K562 (cell line): ENCODE data around the gene KIF5C. TPM values are rescaled to one million over a fixed set of nuclear protein-coding genes. Genes with fewer than 3 reads are reported as not detected.

Source experiments
- ATAC-seq: fragments of 200-7000 bp; cut with Tn5 transposase; 3 replicates; pipeline ENCODE4 v1.9.1; 2020; ENCODE audit warnings: moderate library complexity
- BruUV-seq: library from RNA; stranded (reverse); fragments of 400-500 nt; replicated peaks from 2 replicates; lab custom pipeline; 2021; lab: Mats Ljungman, UMichigan
- CTCF ChIA-PET: fragments of 300-600 bp; formaldehyde crosslinking; extraction: SDS; loops from one replicate; lab custom pipeline; 2021; ENCODE audit warnings: low intra/inter-chr PET ratio; lab: Yijun Ruan, JAX
- POLR2A ChIA-PET: fragments of 300-600, 350-650 bp; sonication (Branson Sonifier 250); formaldehyde crosslinking; extraction: SDS; loops from one replicate; lab custom pipeline; 2021; ENCODE audit warnings: antibody characterized with exemption, inconsistent platforms; lab: Yijun Ruan, JAX
- DNase-seq, 4 experiments: peaks; one replicate each; pipeline versions ENCODE4 v3.0.0 to v3.0.0-alpha.2; 2011 to 2018; ENCODE audit warnings: low spot score in 3 of 4, mixed read lengths in 3 of 4; ENCODE audit errors: extremely low read depth in 1 of 4
- FAIRE-seq: peaks from 2 replicates; lab custom pipeline; 2011; peaks lifted over from hg19 to GRCh38; lab: Jason Lieb, UNC
- H2AFZ ChIP-seq: 2 replicates; pipeline ENCODE4 v1.6.0; 2011; ENCODE audit warnings: low read depth, low read length, control low read depth, inconsistent platforms
- H3K27ac ChIP-seq: fragments of 200-600 bp; 3 replicates; pipeline ENCODE4 v1.8.0; 2011; ENCODE audit warnings: low read depth, mild to moderate bottlenecking, control low read depth, inconsistent platforms, low read length, moderate library complexity, mixed read lengths; ENCODE audit errors: extremely low read depth
- H3K27me3 ChIP-seq, 2 experiments: fragments of 300-600 bp in 1 of 2; 2 replicates in 1 of 2; 3 replicates in 1 of 2; pipeline versions ENCODE4 v1.6.0 to v1.8.0; 2011; ENCODE audit warnings: inconsistent platforms in 2 of 2, low read length in 2 of 2, mild to moderate bottlenecking in 1 of 2, mixed read lengths in 1 of 2, moderate library complexity in 1 of 2; ENCODE audit not compliant: control insufficient read depth in 2 of 2, insufficient read depth in 2 of 2
- H3K36me3 ChIP-seq: fragments of 300-600 bp; 3 replicates; pipeline ENCODE4 v1.8.0; 2011; ENCODE audit warnings: mild to moderate bottlenecking, low read length, inconsistent platforms; ENCODE audit not compliant: control insufficient read depth, insufficient read depth
- H3K4me1 ChIP-seq, 2 experiments: fragments of 200-600 bp in 1 of 2; replicated peaks in 1 of 2; 2 replicates in 1 of 2; 3 replicates in 1 of 2; pipeline versions ENCODE4 v1.5.1 to v1.8.0; 2011; ENCODE audit warnings: inconsistent platforms in 2 of 2, low read length in 2 of 2, mild to moderate bottlenecking in 1 of 2, mixed read lengths in 1 of 2, moderate library complexity in 1 of 2; ENCODE audit not compliant: control insufficient read depth in 2 of 2, insufficient read depth in 2 of 2
- H3K4me2 ChIP-seq: 2 replicates; pipeline ENCODE4 v1.6.1; 2011; ENCODE audit warnings: low read length, control low read depth, inconsistent platforms, mixed read lengths; ENCODE audit not compliant: insufficient read depth
- H3K4me3 ChIP-seq: fragments of 200-600 bp; sonication (generic), shearing (Covaris generic); 2 replicates; pipeline ENCODE4 v1.5.1; 2016; ENCODE audit warnings: control low read depth, inconsistent platforms
- H3K79me2 ChIP-seq: fragments of 200-600 bp; 3 replicates; pipeline ENCODE4 v1.8.0; 2011; ENCODE audit warnings: low read length, inconsistent platforms; ENCODE audit not compliant: control insufficient read depth, insufficient read depth
- H3K9ac ChIP-seq, 2 experiments: 2 replicates each; pipeline versions ENCODE4 v1.6.0 to v1.6.1; 2011; ENCODE audit warnings: low read depth in 2 of 2, low read length in 2 of 2, control low read depth in 1 of 2, inconsistent platforms in 1 of 2, mild to moderate bottlenecking in 1 of 2, mixed read lengths in 1 of 2; ENCODE audit not compliant: insufficient read depth in 1 of 2
- H3K9me1 ChIP-seq: one replicate; pipeline ENCODE4 v1.6.0; 2011; ENCODE audit warnings: inconsistent platforms, mild to moderate bottlenecking, low read length, moderate library complexity; ENCODE audit not compliant: control insufficient read depth, insufficient read depth
- H3K9me3 ChIP-seq: replicated peaks from 2 replicates; pipeline ENCODE4 v1.5.1; 2011; ENCODE audit warnings: low read depth, low read length, inconsistent platforms; ENCODE audit not compliant: control insufficient read depth, insufficient read depth
- H4K20me1 ChIP-seq: replicated peaks from 2 replicates; pipeline ENCODE4 v1.6.1; 2011; ENCODE audit warnings: low read length, inconsistent platforms, mixed read lengths; ENCODE audit not compliant: control insufficient read depth, insufficient read depth
- ETV5 ChIP-seq: sonication (generic); formaldehyde crosslinking; IDR thresholded peaks from 2 replicates; pipeline ENCODE4 v1.4.0; 2020; ENCODE audit warnings: low read depth, mild to moderate bottlenecking, missing genetic modification reagents
- FOXK2 ChIP-seq, 2 experiments: fragments of 450-650 bp; IDR thresholded peaks in 1 of 2; conservative IDR thresholded peaks in 1 of 2; 2 replicates each; pipeline ENCODE4 v1.6.1; 2016; ENCODE audit warnings: low read depth in 2 of 2, mild to moderate bottlenecking in 1 of 2
- HLTF ChIP-seq: fragments of 450-650 bp; IDR thresholded peaks from 2 replicates; pipeline ENCODE4 v1.6.1; 2016
- MCM5 ChIP-seq: fragments of 450-650 bp; IDR thresholded peaks from 2 replicates; pipeline ENCODE4 v1.6.1; 2016; ENCODE audit warnings: low read depth
- NONO ChIP-seq, 2 experiments: fragments of 200-400 bp in 1 of 2; fragments of 450-650 bp in 1 of 2; formaldehyde crosslinking in 1 of 2; IDR thresholded peaks; 2 replicates each; pipeline ENCODE4 v1.6.1; 2017; ENCODE audit warnings: low read depth in 2 of 2, mild to moderate bottlenecking in 2 of 2, moderate library complexity in 2 of 2, low read length in 1 of 2
- ZBTB8A ChIP-seq: fragments of 450-650 bp; IDR thresholded peaks from 2 replicates; pipeline ENCODE4 v1.6.1; 2018; ENCODE audit warnings: mild to moderate bottlenecking, moderate library complexity; ENCODE audit not compliant: partially characterized antibody
- ZC3H4 ChIP-seq: sonication (generic); formaldehyde crosslinking; IDR thresholded peaks from 2 replicates; pipeline ENCODE4 v1.9.0; 2021; ENCODE audit warnings: missing genetic modification reagents, borderline replicate concordance
- ZNF23 ChIP-seq: fragments of 250-450 bp; sonication (Bioruptor Pico); IDR thresholded peaks from 2 replicates; pipeline ENCODE4 v1.4.0; 2020; ENCODE audit warnings: mild to moderate bottlenecking
- ZNF444 ChIP-seq: fragments of 250-450 bp; sonication (Bioruptor Pico); IDR thresholded peaks from 2 replicates; pipeline ENCODE4 v1.4.0; 2020; ENCODE audit warnings: mild to moderate bottlenecking, moderate library complexity
- ZNF561 ChIP-seq: fragments of 450-650 bp; formaldehyde crosslinking; conservative IDR thresholded peaks from 2 replicates; pipeline ENCODE4 v1.4.0; 2020; ENCODE audit warnings: mild to moderate bottlenecking, moderate library complexity
- ZNF707 ChIP-seq: fragments of 250-450 bp; sonication (Bioruptor Pico); conservative IDR thresholded peaks from 2 replicates; pipeline ENCODE4 v1.8.0; 2022; ENCODE audit warnings: inconsistent platforms, mild to moderate bottlenecking, moderate library complexity
- WGBS: fragments of 100-300 bp; shearing (Covaris generic); methylation state at CpG from one replicate; pipeline ENCODE4 v1.1.6; 2016; ENCODE audit warnings: low coverage, mixed read lengths; ENCODE audit not compliant: insufficient coverage; ENCODE audit errors: missing lambda C conversion rate; 5-methylcytosine and 5-hydroxymethylcytosine counted together
- in situ Hi-C: fragments of 300-500 bp; cut with MboI; formaldehyde crosslinking; loops from 4 replicates; pipeline ENCODE4 v1.15.0; 2018; ENCODE audit warnings: inconsistent platforms, mixed read lengths
- intact Hi-C: fragments of 100-400 bp; cut with micrococcal nuclease; formaldehyde crosslinking; loops from 2 replicates; pipeline ENCODE4 v1.14.2; 2022
- polyA plus RNA-seq, 8 experiments: library from polyadenylated mRNA; depleted of rRNA in 4 of 8; stranded (reverse) in 5 of 8; unstranded in 3 of 8; fragments of >200 nt; fragmentation: Nextera tagmentation in 2 of 8; fragmentation: Illumina TruSeq in 1 of 8; extraction: Ambion mirVana in 2 of 8; extraction: Trizol in 1 of 8; gene quantifications; 2 replicates each; pipeline versions ENCODE4 v1.2.1 to v1.2.3, GENCODE V29; 2011 to 2014; ENCODE audit warnings: inconsistent platforms in 1 of 8, missing spikeins in 1 of 8
- total RNA-seq, 7 experiments: library from RNA; depleted of rRNA in 6 of 7; stranded (reverse); fragments of >200 nt in 6 of 7; fragmentation: Illumina TruSeq in 2 of 7; extraction: Trizol in 2 of 7; gene quantifications; 2 replicates each; pipeline versions ENCODE4 v1.2.1 to v1.2.3, GENCODE V29; 2011 to 2021; ENCODE audit warnings: low replicate concordance in 1 of 7
- TF ChIP-seq, protein P1 (sequence below), 2 experiments: fragments of 450-650 bp in 1 of 2; sonication (generic) in 1 of 2; formaldehyde crosslinking in 1 of 2; IDR thresholded peaks in 1 of 2; conservative IDR thresholded peaks in 1 of 2; 2 replicates each; pipeline versions ENCODE4 v1.6.1 to v1.8.1; 2016 to 2023; ENCODE audit warnings: mild to moderate bottlenecking in 2 of 2, moderate library complexity in 2 of 2, inconsistent platforms in 1 of 2, missing genetic modification reagents in 1 of 2

The KIF5C gene
- total and polyA plus RNA-seq, 9 of the 15 experiments (the other 6 are each of a cell fraction or from before 2014, with no cell fraction given) = 0.01 to 0.09 (median 0.01) TPM; not detected in 6

DNA sequence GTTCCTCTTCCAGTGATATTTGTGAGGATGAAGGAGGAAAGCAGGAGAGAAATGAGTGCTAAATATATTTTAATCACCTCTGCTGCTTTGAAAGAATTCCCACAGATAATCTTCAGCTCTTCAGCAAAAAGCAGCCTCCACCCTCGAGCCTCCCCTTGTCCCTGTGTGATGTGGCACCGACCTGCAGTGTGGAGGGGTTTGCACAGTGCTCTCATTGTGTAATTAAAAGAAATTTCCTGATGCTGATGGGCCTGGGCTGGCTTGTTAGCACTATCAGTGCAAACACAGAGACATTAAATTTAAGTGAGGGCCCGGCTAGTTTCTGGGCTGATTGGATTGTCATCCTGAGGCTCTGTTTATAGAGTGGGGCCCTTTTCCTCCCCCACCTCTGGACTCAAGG is 53.4 kb downstream of the KIF5C start:
- intact Hi-C loops (loop anchor here (10.0 kb wide), 1 partner anchor 636 kb away; no protein-coding TSS in a partner anchor), in situ Hi-C loops (no loop called here)
- Histone ChIP-seq H3K4me2 (no peak overlapping the region), H3K4me3 (no peak overlapping the region), H3K9me1 (no peaks in the 10 kb centered on the region), H3K79me2 (no peaks in the 10 kb centered on the region), H4K20me1 (no peaks in the 10 kb centered on the region), H2AFZ (no peak overlapping the region), H3K27ac (no peak overlapping the region), H3K9me3 (no peaks in the 10 kb centered on the region), H3K36me3 (no peaks in the 10 kb centered on the region), H3K27me3 (peaks cover 0 to 3% of the 10 kb centered on the region in 2 experiments; a peak in 2 of 5 replicates), H3K4me1 (peaks cover 0 to 8% of the 10 kb centered on the region in 2 experiments; a peak in 2 of 5 replicates), H3K9ac (no peak overlapping the region)
- ATAC-seq = no peak
- TF ChIP-seq NONO (IDR thresholded peaks at IDR 0.05; ENCODE audit: low read depth in 2 of 2, low read length in 1 of 2) (no peak), ZNF561 (no peak), HLTF (no peak), FOXK2 (conservative IDR thresholded peaks at IDR 0.05 in 1 of 2, IDR thresholded peaks at IDR 0.05 in 1 of 2; ENCODE audit: low read depth in 2 of 2) (no peak), ZC3H4 (CRISPR knock-in tag) (no peak), ZBTB8A (no peak), ETV5 (CRISPR knock-in tag) (no peak), ZNF23 (CRISPR knock-in tag) (no peak), MCM5 (no peak), ZNF444 (no peak), ZNF707 (CRISPR knock-in tag) (no peak)
- TF ChIP-seq, protein P1, sequence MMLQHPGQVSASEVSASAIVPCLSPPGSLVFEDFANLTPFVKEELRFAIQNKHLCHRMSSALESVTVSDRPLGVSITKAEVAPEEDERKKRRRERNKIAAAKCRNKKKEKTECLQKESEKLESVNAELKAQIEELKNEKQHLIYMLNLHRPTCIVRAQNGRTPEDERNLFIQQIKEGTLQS (IDR thresholded peaks at IDR 0.05) = no peak
- TF ChIP-seq, protein P1 (CRISPR knock-in tag; conservative IDR thresholded peaks at IDR 0.05) = no peak
- FAIRE-seq = no peak
- 2% methylated on average over 3 of the region's 3 CpGs for WGBS
- POLR2A ChIA-PET = interaction anchor here (1.0 kb wide), 1 partner anchor 9 kb away, joined by 3 read pairs; no protein-coding TSS in a partner anchor
- BruUV-seq = no TSS peak
- CTCF ChIA-PET = no interaction called here
- no peak for DNase-seq
